ENCODE measurements around the gene PPHLN1. TPM values are rescaled to one million over a fixed set of nuclear protein-coding genes. Genes with fewer than 3 reads are reported as not detected.

The PPHLN1 gene
- total RNA-seq, 2 donors from 2014 or later = 52.1 to 54.7 TPM

DNA sequence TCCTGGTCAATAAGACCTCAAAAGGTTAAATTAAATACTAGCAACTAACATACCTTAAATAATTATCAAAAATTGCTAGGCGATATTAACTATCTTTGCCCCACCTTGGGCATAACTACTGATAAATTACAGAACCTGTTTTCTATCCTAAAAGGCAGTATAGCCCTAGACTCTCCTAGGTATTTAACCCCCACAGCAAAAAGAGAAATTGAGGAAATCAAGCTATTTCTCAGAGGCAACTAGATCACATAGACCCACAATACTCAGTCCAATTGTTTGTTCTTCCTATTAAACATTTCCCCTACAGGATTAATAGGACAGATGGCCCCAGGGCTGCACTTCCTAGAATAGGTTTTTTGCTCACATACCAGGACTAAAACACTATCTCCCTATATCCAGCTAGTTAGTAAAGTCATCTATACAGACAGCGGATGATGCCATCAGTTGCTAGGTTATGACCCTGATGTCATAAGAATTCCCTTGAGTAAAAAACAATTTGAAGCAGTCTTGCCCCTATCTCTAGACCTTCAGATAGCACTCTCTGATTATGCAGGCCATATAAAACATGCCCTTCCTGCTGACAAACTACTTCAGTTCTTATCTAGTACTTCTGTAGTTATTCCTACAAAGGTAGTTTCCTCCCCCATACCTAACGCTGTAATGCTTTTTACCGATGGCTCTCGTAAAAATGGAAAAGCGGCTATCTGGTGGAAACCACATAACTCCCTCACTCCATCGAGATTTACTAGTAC is 118.4 kb downstream of the PPHLN1 start:
- no peak for TF ChIP-seq POLR2A (IDR thresholded peaks at IDR 0.05)
- TF ChIP-seq, protein P1, sequence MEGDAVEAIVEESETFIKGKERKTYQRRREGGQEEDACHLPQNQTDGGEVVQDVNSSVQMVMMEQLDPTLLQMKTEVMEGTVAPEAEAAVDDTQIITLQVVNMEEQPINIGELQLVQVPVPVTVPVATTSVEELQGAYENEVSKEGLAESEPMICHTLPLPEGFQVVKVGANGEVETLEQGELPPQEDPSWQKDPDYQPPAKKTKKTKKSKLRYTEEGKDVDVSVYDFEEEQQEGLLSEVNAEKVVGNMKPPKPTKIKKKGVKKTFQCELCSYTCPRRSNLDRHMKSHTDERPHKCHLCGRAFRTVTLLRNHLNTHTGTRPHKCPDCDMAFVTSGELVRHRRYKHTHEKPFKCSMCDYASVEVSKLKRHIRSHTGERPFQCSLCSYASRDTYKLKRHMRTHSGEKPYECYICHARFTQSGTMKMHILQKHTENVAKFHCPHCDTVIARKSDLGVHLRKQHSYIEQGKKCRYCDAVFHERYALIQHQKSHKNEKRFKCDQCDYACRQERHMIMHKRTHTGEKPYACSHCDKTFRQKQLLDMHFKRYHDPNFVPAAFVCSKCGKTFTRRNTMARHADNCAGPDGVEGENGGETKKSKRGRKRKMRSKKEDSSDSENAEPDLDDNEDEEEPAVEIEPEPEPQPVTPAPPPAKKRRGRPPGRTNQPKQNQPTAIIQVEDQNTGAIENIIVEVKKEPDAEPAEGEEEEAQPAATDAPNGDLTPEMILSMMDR (IDR thresholded peaks at IDR 0.05) = no peak
- TF ChIP-seq POLR2AphosphoS5 (IDR thresholded peaks at IDR 0.05) = no peak
- H3K9me3 ChIP-seq = no peaks in the 10 kb centered on the region
- DNase-seq (ENCODE audit: low spot score) = no peak
- intact Hi-C loops (cut with DNase I) = no loop called here
- H3K4me3 ChIP-seq = no peak overlapping the region
- H3K27ac ChIP-seq = no peak overlapping the region
- H3K27me3 ChIP-seq (replicated peaks; ENCODE audit: insufficient read depth) = no peaks in the 10 kb centered on the region
- no peaks in the 10 kb centered on the region for H3K4me1 ChIP-seq (replicated peaks)
- H3K36me3 ChIP-seq = no peaks in the 10 kb centered on the region
- 93% methylated on average over 7 of the region's 7 CpGs for WGBS

DNA sequence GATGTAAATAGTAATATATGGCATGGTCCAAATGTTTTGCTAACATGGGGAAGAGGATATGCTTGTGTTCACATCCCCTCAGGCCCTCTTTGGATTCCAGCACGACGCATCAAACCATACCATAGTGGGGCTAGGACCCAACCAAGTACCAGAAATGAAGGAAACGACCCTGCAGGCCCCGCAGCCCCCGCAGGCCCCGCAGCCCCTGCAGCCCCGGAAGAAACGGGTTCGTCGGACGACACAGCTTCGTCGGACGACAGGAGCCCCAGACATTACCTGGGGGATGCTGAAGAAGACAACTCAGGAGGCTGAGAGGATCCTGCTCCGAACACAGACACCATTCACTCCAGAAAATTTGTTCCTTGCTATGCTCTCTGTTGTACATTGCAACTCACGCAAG is 119.9 kb downstream of the PPHLN1 start:
- intact Hi-C loops (cut with DNase I) = no loop called here
- H3K36me3 ChIP-seq = no peaks in the 10 kb centered on the region
- H3K4me1 ChIP-seq (replicated peaks) = no peaks in the 10 kb centered on the region
- no peak for TF ChIP-seq POLR2AphosphoS5 (IDR thresholded peaks at IDR 0.05)
- no peak for TF ChIP-seq POLR2A (IDR thresholded peaks at IDR 0.05)
- TF ChIP-seq, protein P1 (IDR thresholded peaks at IDR 0.05) = no peak
- H3K9me3 ChIP-seq = no peaks in the 10 kb centered on the region
- no peak overlapping the region for H3K4me3 ChIP-seq
- no peaks in the 10 kb centered on the region for H3K27me3 ChIP-seq (replicated peaks; ENCODE audit: insufficient read depth)
- H3K27ac ChIP-seq = no peak overlapping the region
- DNase-seq (ENCODE audit: low spot score) = no peak
- WGBS = 96% methylated on average over 16 of the region's 16 CpGs

DNA sequence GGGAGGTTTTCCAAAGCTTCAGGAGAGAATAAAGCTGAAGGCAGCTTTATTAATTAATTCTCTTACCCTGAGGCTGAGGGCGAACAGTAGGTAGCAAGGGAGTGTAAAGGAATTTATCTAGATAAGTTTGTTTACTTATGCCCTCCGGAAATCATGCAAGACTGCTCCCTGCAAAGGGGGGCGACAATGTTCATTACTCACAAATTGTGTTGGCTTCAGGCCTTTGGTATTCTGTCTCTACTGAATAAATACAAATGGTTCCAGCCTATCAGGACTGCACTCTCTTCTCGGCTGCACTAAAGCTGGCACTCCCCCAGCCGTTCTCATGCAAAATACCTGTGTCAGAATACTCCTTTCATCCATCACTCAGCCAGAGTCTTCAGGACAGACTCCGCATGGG is 120.8 kb downstream of the PPHLN1 start:
- H3K36me3 ChIP-seq = no peaks in the 10 kb centered on the region
- intact Hi-C loops (cut with DNase I) = no loop called here
- TF ChIP-seq POLR2AphosphoS5 (IDR thresholded peaks at IDR 0.05) (no peak), POLR2A (IDR thresholded peaks at IDR 0.05) (no peak)
- TF ChIP-seq, protein P1 (IDR thresholded peaks at IDR 0.05) = no peak
- WGBS = 29% methylated on average over 6 of the region's 6 CpGs
- no peak for DNase-seq (ENCODE audit: low spot score)
- no peak overlapping the region for H3K27ac ChIP-seq
- no peaks in the 10 kb centered on the region for H3K9me3 ChIP-seq
- H3K27me3 ChIP-seq (replicated peaks; ENCODE audit: insufficient read depth) = no peaks in the 10 kb centered on the region
- no peak overlapping the region for H3K4me3 ChIP-seq
- no peaks in the 10 kb centered on the region for H3K4me1 ChIP-seq (replicated peaks)

DNA sequence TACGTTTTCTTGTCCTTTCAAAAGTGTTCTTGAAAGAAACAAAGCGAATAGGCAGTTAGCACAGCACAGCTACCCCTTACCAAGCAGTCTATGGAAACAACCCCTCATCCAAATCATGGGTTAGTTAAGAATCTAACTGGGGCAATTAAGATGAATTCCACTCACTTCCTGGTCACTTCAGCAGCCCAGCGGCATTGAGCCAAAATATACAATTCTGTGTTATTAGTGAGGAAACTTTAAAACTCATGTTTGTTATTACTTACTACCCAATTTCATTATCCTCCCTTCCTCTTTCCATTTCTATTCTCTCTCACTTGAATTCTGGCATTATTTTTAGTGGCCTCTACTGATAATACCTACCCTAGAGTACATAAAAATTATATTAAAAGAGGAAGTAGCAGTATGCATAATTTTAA is 121.4 kb downstream of the PPHLN1 start:
- no peaks in the 10 kb centered on the region for H3K9me3 ChIP-seq
- no peak for DNase-seq (ENCODE audit: low spot score)
- no peaks in the 10 kb centered on the region for H3K4me1 ChIP-seq (replicated peaks)
- intact Hi-C loops (cut with DNase I) = no loop called here
- H3K36me3 ChIP-seq = no peaks in the 10 kb centered on the region
- no peak overlapping the region for H3K27ac ChIP-seq
- H3K4me3 ChIP-seq = no peak overlapping the region
- no peaks in the 10 kb centered on the region for H3K27me3 ChIP-seq (replicated peaks; ENCODE audit: insufficient read depth)
- 76% methylated on average over 3 of the region's 3 CpGs for WGBS
- no peak for TF ChIP-seq POLR2AphosphoS5 (IDR thresholded peaks at IDR 0.05)
- TF ChIP-seq POLR2A (IDR thresholded peaks at IDR 0.05) = no peak
- TF ChIP-seq, protein P1 (IDR thresholded peaks at IDR 0.05) = no peak

DNA sequence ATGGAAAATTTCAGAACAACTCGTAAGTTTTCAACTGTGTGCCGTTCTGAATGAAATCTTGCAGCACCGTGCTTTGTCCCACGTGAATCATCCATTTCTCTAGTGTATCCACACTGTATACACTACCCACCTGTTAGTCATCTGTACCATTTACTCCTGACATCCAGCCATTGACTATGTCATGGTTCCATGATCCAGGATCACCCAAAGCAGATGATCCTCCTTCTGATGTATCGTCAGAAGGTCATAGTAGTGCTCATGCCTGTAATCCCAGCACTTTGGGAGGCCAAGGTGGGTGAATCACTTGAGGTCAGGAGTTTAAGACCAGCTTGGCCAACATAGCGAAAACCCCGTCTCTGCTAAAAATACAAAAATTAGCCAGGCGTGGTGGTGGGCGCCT is 122.9 kb downstream of the PPHLN1 start:
- WGBS = 95% methylated on average over 9 of the region's 9 CpGs
- Histone ChIP-seq H3K36me3 (no peaks in the 10 kb centered on the region), H3K27ac (no peak overlapping the region), H3K4me3 (no peak overlapping the region), H3K4me1 (replicated peaks) (no peaks in the 10 kb centered on the region), H3K27me3 (replicated peaks; ENCODE audit: insufficient read depth) (no peaks in the 10 kb centered on the region), H3K9me3 (no peaks in the 10 kb centered on the region)
- DNase-seq (ENCODE audit: low spot score) = no peak
- intact Hi-C loops (cut with DNase I) = no loop called here
- TF ChIP-seq, protein P1 (IDR thresholded peaks at IDR 0.05) = no peak
- TF ChIP-seq POLR2AphosphoS5 (IDR thresholded peaks at IDR 0.05) = no peak
- no peak for TF ChIP-seq POLR2A (IDR thresholded peaks at IDR 0.05)
